Activated naive CD8-positive, alpha-beta T cell treated with anti-CD3 and anti-CD28 coated beads, Interleukin-2, amount 50 U/mL, for 16 hours (primary cell): Measurements from ENCODE around the gene NBPF3.

ENCODE experiments used
- DNase-seq: peaks from one replicate; pipeline ENCODE4 v3.0.0-alpha.2; 2020; ENCODE audit warnings: low read depth, low spot score

NBPF3 gene

GRCh38 chr1:21494196-21494595 is 54.3 kb downstream of the NBPF3 start:
- DNase-seq: no peak

GRCh38 chr1:21495225-21495820 is 55.4 kb downstream of the NBPF3 start:
- DNase-seq: no peak

GRCh38 chr1:21496063-21496462 is 56.1 kb downstream of the NBPF3 start:
- no peak for DNase-seq

- DNase-seq: no peak
Observed at GRCh38 chr1:21496886-21497285, 56.9 kb downstream of the NBPF3 start.

GRCh38 chr1:21497466-21498061 is 57.6 kb downstream of the NBPF3 start:
- DNase-seq: no peak

GRCh38 chr1:21499283-21499950 is 59.5 kb downstream of the NBPF3 start:
- no peak for DNase-seq

- no peak for DNase-seq
Observed at GRCh38 chr1:21503706-21504377, 63.9 kb downstream of the NBPF3 start.

- no peak for DNase-seq
Observed at GRCh38 chr1:21506804-21507203, 66.9 kb downstream of the NBPF3 start.

- no peak for DNase-seq
Observed at GRCh38 chr1:21507511-21508270, 67.8 kb downstream of the NBPF3 start.

GRCh38 chr1:21508580-21509350 is 68.8 kb downstream of the NBPF3 start:
- DNase-seq: peak; percentile 39

- no peak for DNase-seq
Observed at GRCh38 chr1:21509351-21510112, 69.6 kb downstream of the NBPF3 start, which contains the start of gene ALPL. TSS of gene ALPL (plus strand) at chr1:21509423. CDS start at chr1:21554082, 44,659 bp downstream.

- DNase-seq: no peak
Observed at GRCh38 chr1:21510113-21510493, 70.2 kb downstream of the NBPF3 start.

- DNase-seq: no peak
Observed at GRCh38 chr1:21510885-21511578, 71.1 kb downstream of the NBPF3 start.

GRCh38 chr1:21511579-21512522 is 71.9 kb downstream of the NBPF3 start:
- no peak for DNase-seq

- no peak for DNase-seq
Observed at GRCh38 chr1:21514245-21514644, 74.3 kb downstream of the NBPF3 start.

- DNase-seq: no peak
Observed at GRCh38 chr1:21517161-21517589, 77.2 kb downstream of the NBPF3 start.

- no peak for DNase-seq
Observed at GRCh38 chr1:21517660-21518480, 77.9 kb downstream of the NBPF3 start.
